ENCODE data around the gene ASTN2.

Gene ASTN2

DNA sequence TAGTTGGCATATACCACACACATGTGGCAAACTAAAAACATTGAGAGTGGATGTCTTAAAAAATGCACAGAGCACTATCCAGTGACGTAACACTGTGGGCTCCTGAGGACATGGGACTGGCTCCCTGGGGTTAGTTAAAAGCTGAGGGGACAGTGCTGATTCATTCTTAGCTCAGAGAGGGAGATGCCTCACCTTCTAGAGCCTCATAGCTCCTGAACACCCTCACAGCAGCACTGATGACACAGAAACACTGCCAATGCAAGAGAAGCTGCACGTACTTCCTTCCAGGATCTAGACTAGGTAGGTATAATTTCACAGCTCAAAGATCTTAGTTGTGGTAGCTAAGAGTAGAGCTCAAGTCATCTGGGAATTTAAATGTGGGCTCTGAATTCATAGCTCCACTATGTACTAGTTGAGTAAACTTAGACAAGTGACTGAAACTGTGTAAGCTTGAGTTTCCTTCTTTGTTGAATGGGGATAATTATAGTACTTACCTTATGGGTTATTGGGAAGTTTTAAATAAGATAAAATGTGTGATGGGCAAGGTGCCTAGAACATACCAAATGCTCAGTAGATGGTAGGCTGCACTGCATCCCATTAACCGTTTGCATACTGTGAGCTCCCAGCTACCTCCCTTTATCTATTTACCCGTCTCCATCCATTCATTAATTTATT, 279.9 kb downstream of the ASTN2 start:
- TF ChIP-seq, protein P1, sequence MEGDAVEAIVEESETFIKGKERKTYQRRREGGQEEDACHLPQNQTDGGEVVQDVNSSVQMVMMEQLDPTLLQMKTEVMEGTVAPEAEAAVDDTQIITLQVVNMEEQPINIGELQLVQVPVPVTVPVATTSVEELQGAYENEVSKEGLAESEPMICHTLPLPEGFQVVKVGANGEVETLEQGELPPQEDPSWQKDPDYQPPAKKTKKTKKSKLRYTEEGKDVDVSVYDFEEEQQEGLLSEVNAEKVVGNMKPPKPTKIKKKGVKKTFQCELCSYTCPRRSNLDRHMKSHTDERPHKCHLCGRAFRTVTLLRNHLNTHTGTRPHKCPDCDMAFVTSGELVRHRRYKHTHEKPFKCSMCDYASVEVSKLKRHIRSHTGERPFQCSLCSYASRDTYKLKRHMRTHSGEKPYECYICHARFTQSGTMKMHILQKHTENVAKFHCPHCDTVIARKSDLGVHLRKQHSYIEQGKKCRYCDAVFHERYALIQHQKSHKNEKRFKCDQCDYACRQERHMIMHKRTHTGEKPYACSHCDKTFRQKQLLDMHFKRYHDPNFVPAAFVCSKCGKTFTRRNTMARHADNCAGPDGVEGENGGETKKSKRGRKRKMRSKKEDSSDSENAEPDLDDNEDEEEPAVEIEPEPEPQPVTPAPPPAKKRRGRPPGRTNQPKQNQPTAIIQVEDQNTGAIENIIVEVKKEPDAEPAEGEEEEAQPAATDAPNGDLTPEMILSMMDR (IDR thresholded peaks at IDR 0.05; ENCODE audit: low read depth, low read length): no peak
- TF ChIP-seq POLR2A (IDR thresholded peaks at IDR 0.05; ENCODE audit: extremely low read depth, insufficient read length) (no peak), MYC (IDR thresholded peaks at IDR 0.05; ENCODE audit: low read depth, low read length) (no peak)
- TF ChIP-seq, protein P2, sequence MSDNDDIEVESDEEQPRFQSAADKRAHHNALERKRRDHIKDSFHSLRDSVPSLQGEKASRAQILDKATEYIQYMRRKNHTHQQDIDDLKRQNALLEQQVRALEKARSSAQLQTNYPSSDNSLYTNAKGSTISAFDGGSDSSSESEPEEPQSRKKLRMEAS (IDR thresholded peaks at IDR 0.05; ENCODE audit: low read depth, low read length): no peak
- no peak overlapping the region for H3K4me3 ChIP-seq (ENCODE audit: low read depth, low read length)
- no peak for DNase-seq (ENCODE audit: low read depth)

DNA sequence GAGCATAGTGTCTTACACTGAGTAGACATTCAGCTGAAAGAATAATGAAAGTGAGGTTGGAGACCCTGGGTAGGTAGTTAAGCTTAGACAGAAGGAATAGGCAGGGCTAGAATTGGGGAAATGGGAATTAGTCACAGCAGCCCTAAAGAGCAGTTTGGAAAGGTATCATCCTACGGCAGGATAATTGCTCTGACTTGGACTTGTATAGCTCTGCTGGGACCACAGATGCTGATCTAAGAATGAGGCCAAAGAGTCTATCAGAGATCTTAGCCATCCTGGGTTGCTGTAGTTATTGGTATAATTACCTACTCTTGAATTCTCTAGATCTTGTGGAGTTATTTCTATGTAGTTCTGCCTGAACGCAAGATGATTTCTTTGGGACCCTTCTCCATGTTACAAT, 288.0 kb downstream of the ASTN2 start:
- no peak for DNase-seq (ENCODE audit: low read depth)
- no peak overlapping the region for H3K4me3 ChIP-seq (ENCODE audit: low read depth, low read length)
- TF ChIP-seq MYC (IDR thresholded peaks at IDR 0.05; ENCODE audit: low read depth, low read length): no peak
- TF ChIP-seq, protein P1 (IDR thresholded peaks at IDR 0.05; ENCODE audit: low read depth, low read length): no peak
- TF ChIP-seq, protein P2 (IDR thresholded peaks at IDR 0.05; ENCODE audit: low read depth, low read length): no peak
- no peak for TF ChIP-seq POLR2A (IDR thresholded peaks at IDR 0.05; ENCODE audit: extremely low read depth, insufficient read length)

DNA sequence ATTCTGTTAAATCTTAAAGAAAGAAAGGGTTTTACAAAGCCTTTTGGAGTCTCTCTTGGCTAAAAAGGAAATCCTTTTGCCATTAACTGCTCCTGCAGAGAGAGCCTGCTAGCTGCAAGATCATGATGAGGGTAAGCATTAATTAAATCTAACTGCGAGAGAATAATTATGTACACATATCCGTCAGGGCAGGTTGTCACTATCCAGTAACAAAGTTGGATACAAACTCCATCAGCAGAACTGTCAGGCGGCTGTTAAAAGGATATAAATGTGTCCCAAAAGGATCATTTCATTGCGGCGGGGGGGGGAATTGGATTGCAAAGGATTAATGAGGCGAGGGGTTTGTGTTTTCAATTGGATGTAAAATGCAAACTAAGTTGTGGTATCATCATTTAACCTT, 289.3 kb downstream of the ASTN2 start:
- H3K4me3 ChIP-seq (ENCODE audit: low read depth, low read length): no peak overlapping the region
- TF ChIP-seq, protein P2 (IDR thresholded peaks at IDR 0.05; ENCODE audit: low read depth, low read length): no peak
- TF ChIP-seq, protein P1 (IDR thresholded peaks at IDR 0.05; ENCODE audit: low read depth, low read length): no peak
- TF ChIP-seq POLR2A (IDR thresholded peaks at IDR 0.05; ENCODE audit: extremely low read depth, insufficient read length) (no peak), MYC (IDR thresholded peaks at IDR 0.05; ENCODE audit: low read depth, low read length) (no peak)
- no peak for DNase-seq (ENCODE audit: low read depth)

DNA sequence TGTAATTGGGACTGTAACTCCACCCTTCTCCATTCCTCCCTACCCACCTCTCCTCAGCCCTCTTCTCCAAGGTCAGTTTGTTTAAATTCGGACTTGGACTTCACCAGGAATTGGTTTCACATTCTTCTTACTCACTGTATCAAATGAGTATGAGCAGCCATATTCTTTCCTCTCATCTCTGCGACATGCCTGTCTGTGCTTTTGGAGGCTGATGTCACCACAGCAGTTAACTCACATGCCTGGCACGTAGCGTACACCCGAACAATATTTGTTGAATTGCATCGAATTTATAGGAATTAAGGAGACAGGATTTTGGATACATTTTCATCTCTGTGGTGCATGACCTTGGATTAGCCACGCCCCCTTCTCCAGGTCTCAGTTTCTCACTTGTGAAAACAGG, 291.1 kb downstream of the ASTN2 start:
- H3K4me3 ChIP-seq (ENCODE audit: low read depth, low read length): no peak overlapping the region
- DNase-seq (ENCODE audit: low read depth): no peak
- no peak for TF ChIP-seq MYC (IDR thresholded peaks at IDR 0.05; ENCODE audit: low read depth, low read length)
- TF ChIP-seq, protein P1 (IDR thresholded peaks at IDR 0.05; ENCODE audit: low read depth, low read length): no peak
- TF ChIP-seq, protein P2 (IDR thresholded peaks at IDR 0.05; ENCODE audit: low read depth, low read length): no peak
- no peak for TF ChIP-seq POLR2A (IDR thresholded peaks at IDR 0.05; ENCODE audit: extremely low read depth, insufficient read length)

DNA sequence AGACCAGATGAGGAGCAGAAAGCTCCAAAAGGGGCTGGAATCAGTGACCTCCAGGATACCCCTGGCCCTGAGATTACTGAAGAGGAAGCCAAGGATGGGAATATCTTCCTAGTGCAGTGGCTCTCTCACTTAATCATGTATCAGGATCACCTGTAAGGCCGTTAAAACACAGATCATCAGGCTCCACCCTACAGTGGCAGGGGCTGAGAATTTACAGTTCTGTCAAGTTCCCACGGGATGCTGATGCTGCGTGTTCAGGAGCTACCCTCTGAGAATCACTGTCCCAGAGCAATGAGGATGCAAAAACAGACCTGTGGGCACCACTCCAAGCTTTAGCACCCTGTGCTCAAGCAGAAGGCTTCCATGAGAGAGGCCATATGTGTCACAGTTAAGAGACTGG, 291.9 kb downstream of the ASTN2 start:
- TF ChIP-seq, protein P2 (IDR thresholded peaks at IDR 0.05; ENCODE audit: low read depth, low read length): no peak
- no peak for TF ChIP-seq POLR2A (IDR thresholded peaks at IDR 0.05; ENCODE audit: extremely low read depth, insufficient read length)
- TF ChIP-seq MYC (IDR thresholded peaks at IDR 0.05; ENCODE audit: low read depth, low read length): no peak
- TF ChIP-seq, protein P1 (IDR thresholded peaks at IDR 0.05; ENCODE audit: low read depth, low read length): no peak
- DNase-seq (ENCODE audit: low read depth): no peak
- no peak overlapping the region for H3K4me3 ChIP-seq (ENCODE audit: low read depth, low read length)
